ENCODE results near the gene TLE1.
"Not testable (repeated sequence)": the region's sequence is repeated elsewhere in the genome, so short reads cannot be mapped to it uniquely, and the experiment has no call there.

The TLE1 gene

GRCh38 chr9:81653240-81653639, 36.1 kb downstream of the TLE1 start:
- no peak overlapping the region for H3K27ac ChIP-seq (ENCODE audit: low read depth, low read length)
- H3K79me2 ChIP-seq (ENCODE audit: control insufficient read depth, insufficient read depth, low read length, unreplicated experiment), result peaks cover 3% of the 10 kb centered on the region
- peaks cover 6% of the 10 kb centered on the region; the same call in 1 of the 2 replicates for H3K36me3 ChIP-seq (ENCODE audit: insufficient read depth, low read length)
- peaks cover 28% of the 10 kb centered on the region for H3K4me1 ChIP-seq (ENCODE audit: control insufficient read depth, insufficient read depth, low read length, unreplicated experiment)
- no peak overlapping the region for H3K4me3 ChIP-seq (ENCODE audit: low read depth, low read length)
- no peak overlapping the region for H2AFZ ChIP-seq (ENCODE audit: low read length, unreplicated experiment)
- no peaks in the 10 kb centered on the region for H3K27me3 ChIP-seq (ENCODE audit: insufficient read depth, low read length)

DNA sequence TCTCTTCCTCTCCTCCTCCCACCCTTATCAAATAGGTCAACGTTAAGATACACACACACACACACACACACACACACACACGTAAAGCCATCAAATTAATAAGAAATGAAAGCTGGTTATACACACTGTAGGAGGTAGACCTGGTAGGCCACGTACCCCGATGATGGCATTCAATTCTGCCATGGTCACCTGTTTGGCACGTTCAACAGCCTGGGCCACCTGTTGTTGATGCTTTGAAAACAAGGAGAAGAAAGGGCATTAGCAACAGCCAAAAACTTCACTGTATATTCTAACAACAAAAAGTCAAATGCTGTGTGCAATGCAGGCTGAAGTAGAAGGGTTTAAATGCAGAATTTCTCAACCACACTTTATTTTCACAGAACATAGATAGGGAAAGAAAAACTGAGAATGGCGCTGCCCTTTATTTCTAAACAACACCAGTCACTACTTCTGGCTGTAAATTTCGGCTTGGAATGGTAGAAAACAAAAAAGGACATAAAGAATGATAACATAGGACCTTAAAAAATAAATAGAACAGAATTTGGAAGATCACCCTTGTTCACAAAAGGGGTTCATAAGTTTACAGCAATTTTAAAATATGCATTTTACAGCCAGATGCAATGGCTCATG, 37.2 kb downstream of the TLE1 start:
- Histone ChIP-seq H2AFZ (ENCODE audit: low read length, unreplicated experiment) (no peak overlapping the region), H3K4me1 (ENCODE audit: control insufficient read depth, insufficient read depth, low read length, unreplicated experiment) (peaks cover 28% of the 10 kb centered on the region), H3K27ac (ENCODE audit: low read depth, low read length) (no peak overlapping the region), H3K27me3 (ENCODE audit: insufficient read depth, low read length) (no peaks in the 10 kb centered on the region), H3K4me3 (ENCODE audit: low read depth, low read length) (no peak overlapping the region), H3K36me3 (ENCODE audit: insufficient read depth, low read length) (peaks cover 6% of the 10 kb centered on the region; the same call in 1 of the 2 replicates), H3K79me2 (ENCODE audit: control insufficient read depth, insufficient read depth, low read length, unreplicated experiment) (peaks cover 3% of the 10 kb centered on the region)

DNA sequence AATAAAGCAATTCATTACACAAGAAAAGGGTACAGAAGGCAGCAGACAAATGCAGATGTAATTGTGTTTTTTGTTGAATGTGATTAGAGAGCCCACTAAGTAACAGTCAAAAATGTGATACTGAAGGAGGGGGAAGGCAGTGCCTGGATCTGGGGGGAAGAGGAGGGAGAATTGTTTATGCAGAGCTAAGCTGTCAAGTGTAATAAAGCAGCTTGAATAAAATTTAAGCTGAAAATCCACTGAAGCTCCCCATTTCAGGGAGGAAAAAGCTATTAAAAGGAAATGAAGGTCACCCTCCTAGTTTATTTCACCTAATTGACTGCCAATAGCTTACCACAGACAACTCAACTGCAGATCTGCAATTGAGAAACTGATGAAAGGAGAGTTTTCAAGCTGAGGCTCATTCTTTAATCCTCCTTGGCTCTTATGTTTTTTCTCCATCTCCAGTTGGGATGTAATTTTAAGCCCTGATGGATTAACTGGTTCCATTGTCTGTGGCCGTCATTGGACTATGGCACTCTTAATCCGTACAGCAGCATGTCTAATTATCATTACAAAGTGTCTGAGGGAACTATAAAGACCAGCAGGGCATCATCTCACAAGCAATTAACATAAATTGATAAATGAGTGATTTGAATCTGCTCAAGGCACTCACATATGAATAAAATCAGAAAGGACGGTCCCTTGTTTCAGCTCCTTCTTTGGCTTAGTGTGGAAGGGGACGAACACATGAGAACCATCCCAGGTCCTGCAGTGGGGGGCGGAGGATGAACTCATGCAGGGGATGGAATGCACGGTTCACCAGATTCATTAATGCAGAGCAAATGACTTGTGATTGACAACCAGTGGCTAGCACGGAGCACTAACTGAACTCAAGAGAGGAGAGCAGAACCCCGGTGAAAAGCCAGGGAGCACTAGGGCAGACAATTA, 38.5 kb downstream of the TLE1 start:
- peaks cover 6% of the 10 kb centered on the region; the same call in 1 of the 2 replicates for H3K36me3 ChIP-seq (ENCODE audit: insufficient read depth, low read length)
- no peak overlapping the region for H2AFZ ChIP-seq (ENCODE audit: low read length, unreplicated experiment)
- H3K27ac ChIP-seq (ENCODE audit: low read depth, low read length), result no peak overlapping the region
- peaks cover 3% of the 10 kb centered on the region for H3K79me2 ChIP-seq (ENCODE audit: control insufficient read depth, insufficient read depth, low read length, unreplicated experiment)
- no peak overlapping the region for H3K4me3 ChIP-seq (ENCODE audit: low read depth, low read length)
- H3K4me1 ChIP-seq (ENCODE audit: control insufficient read depth, insufficient read depth, low read length, unreplicated experiment), result peaks cover 18% of the 10 kb centered on the region
- H3K27me3 ChIP-seq (ENCODE audit: insufficient read depth, low read length), result no peaks in the 10 kb centered on the region

GRCh38 chr9:81649475-81650240, 39.7 kb downstream of the TLE1 start:
- H3K27ac ChIP-seq (ENCODE audit: low read depth, low read length), result no peak overlapping the region
- H3K27me3 ChIP-seq (ENCODE audit: insufficient read depth, low read length), result no peaks in the 10 kb centered on the region
- H3K4me3 ChIP-seq (ENCODE audit: low read depth, low read length), result no peak overlapping the region
- peaks cover 12% of the 10 kb centered on the region for H3K4me1 ChIP-seq (ENCODE audit: control insufficient read depth, insufficient read depth, low read length, unreplicated experiment)
- peaks cover 1% of the 10 kb centered on the region for H3K79me2 ChIP-seq (ENCODE audit: control insufficient read depth, insufficient read depth, low read length, unreplicated experiment)
- peaks cover 6% of the 10 kb centered on the region; the same call in 1 of the 2 replicates for H3K36me3 ChIP-seq (ENCODE audit: insufficient read depth, low read length)
- no peak overlapping the region for H2AFZ ChIP-seq (ENCODE audit: low read length, unreplicated experiment)

DNA sequence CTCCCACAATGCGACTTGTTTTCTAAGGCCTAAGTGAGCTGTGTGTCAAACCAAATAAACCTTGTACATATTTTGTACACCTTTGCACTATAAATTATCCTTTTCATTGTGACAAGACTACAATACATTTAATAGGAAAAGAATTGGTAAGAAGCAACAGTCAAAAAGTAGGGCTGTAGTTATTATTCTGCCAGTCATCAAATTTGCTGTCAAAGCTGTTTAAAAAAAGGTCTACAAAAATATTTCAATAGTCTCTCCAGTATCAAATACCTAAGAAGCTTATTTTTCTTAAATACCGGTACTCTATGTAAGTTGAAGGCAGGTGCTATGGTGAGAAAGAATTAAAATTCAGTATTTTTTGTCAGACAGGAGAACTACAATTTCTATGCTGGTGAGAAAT, 40.5 kb downstream of the TLE1 start:
- H3K4me3 ChIP-seq (ENCODE audit: low read depth, low read length), result no peak overlapping the region
- H3K4me1 ChIP-seq (ENCODE audit: control insufficient read depth, insufficient read depth, low read length, unreplicated experiment), result peaks cover 12% of the 10 kb centered on the region
- H3K36me3 ChIP-seq (ENCODE audit: insufficient read depth, low read length), result peaks cover 6% of the 10 kb centered on the region; the same call in 1 of the 2 replicates
- H3K27me3 ChIP-seq (ENCODE audit: insufficient read depth, low read length), result no peaks in the 10 kb centered on the region
- no peak overlapping the region for H2AFZ ChIP-seq (ENCODE audit: low read length, unreplicated experiment)
- no peak overlapping the region for H3K27ac ChIP-seq (ENCODE audit: low read depth, low read length)
- H3K79me2 ChIP-seq (ENCODE audit: control insufficient read depth, insufficient read depth, low read length, unreplicated experiment), result no peaks in the 10 kb centered on the region

DNA sequence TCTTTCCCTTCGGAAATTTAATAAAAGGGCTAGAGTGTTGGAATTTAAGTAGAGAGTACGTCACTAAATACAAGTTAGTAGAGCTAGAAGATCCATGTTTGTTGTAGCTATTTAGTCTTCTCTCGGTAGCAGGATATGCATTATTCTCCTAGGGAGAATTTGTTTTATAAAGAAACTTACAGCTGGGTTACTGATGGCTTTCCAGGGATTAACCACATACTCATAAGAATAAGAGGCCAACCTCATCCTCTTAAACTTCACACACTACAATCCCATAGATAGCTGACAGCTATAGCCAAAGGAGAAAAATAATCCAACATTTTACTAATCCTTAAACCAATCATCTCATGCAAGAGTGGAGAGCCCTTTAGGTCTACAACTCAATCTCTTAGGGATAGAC, 43.0 kb downstream of the TLE1 start:
- Histone ChIP-seq H3K36me3 (ENCODE audit: insufficient read depth, low read length) (0 out of 2 replicates have a peak, but pooled peaks cover 6% of the 10 kb centered on the region), H3K79me2 (ENCODE audit: control insufficient read depth, insufficient read depth, low read length, unreplicated experiment) (no peaks in the 10 kb centered on the region), H3K27ac (ENCODE audit: low read depth, low read length) (no peak overlapping the region), H3K4me1 (ENCODE audit: control insufficient read depth, insufficient read depth, low read length, unreplicated experiment) (no peaks in the 10 kb centered on the region), H3K4me3 (ENCODE audit: low read depth, low read length) (no peak overlapping the region), H3K27me3 (ENCODE audit: insufficient read depth, low read length) (no peaks in the 10 kb centered on the region), H2AFZ (ENCODE audit: low read length, unreplicated experiment) (no peak overlapping the region)

DNA sequence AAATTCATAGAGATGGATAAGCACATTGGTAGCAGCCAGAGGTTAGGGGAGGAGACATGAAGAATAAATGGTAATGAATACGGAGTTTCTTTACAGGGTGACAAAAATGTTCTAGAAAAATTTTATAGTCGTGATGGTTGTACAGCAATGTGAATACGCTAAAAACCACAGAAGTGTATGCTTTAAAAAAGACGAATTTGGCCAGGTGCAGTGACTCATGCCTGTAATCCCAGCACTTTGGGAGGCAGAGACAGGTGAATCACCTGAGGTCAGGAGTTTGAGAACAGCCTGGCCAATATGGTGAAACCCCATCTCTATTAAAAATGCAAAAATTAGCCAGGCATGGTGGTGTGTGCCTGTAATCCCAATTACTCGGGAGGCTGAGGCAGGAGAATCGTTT, 44.8 kb downstream of the TLE1 start:
- H3K4me3 ChIP-seq (ENCODE audit: low read depth, low read length); H3K27ac ChIP-seq (ENCODE audit: low read depth, low read length); H3K36me3 ChIP-seq (ENCODE audit: insufficient read depth, low read length); H3K79me2 ChIP-seq (ENCODE audit: control insufficient read depth, insufficient read depth, low read length, unreplicated experiment); H3K4me1 ChIP-seq (ENCODE audit: control insufficient read depth, insufficient read depth, low read length, unreplicated experiment); H3K27me3 ChIP-seq (ENCODE audit: insufficient read depth, low read length); H2AFZ ChIP-seq (ENCODE audit: low read length, unreplicated experiment): not testable (repeated sequence)

DNA sequence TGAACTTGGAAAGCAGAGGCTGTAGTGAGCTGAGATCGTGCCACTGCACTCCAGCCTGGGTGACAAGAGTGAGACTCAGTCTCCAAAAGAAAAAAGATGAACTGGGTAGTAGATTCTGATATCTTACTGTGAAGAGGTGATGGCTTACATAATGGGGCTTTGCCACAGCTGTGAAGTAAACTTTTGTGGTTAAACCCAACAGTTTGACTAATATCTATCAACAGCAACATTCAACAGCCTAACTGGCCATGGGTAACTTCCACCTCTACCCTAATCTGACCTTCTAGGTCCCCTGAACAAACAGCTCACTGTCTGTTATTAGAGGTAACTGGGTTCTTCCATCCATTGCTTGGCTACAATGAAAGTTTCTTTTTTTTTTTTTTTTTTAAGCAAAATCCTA, 52.1 kb downstream of the TLE1 start:
- Histone ChIP-seq H3K4me1 (ENCODE audit: control insufficient read depth, insufficient read depth, low read length, unreplicated experiment) (peaks cover 3% of the 10 kb centered on the region), H3K79me2 (ENCODE audit: control insufficient read depth, insufficient read depth, low read length, unreplicated experiment) (no peaks in the 10 kb centered on the region), H3K36me3 (ENCODE audit: insufficient read depth, low read length) (peaks cover 3% of the 10 kb centered on the region; the same call in 1 of the 2 replicates), H3K27ac (ENCODE audit: low read depth, low read length) (no peak overlapping the region), H3K27me3 (ENCODE audit: insufficient read depth, low read length) (no peaks in the 10 kb centered on the region), H3K4me3 (ENCODE audit: low read depth, low read length) (no peak overlapping the region), H2AFZ (ENCODE audit: low read length, unreplicated experiment) (no peak overlapping the region)

- Histone ChIP-seq H3K27ac (ENCODE audit: low read depth, low read length) (no peak overlapping the region), H2AFZ (ENCODE audit: low read length, unreplicated experiment) (no peak overlapping the region), H3K4me3 (ENCODE audit: low read depth, low read length) (no peak overlapping the region), H3K36me3 (ENCODE audit: insufficient read depth, low read length) (peaks cover 3% of the 10 kb centered on the region; the same call in 1 of the 2 replicates), H3K79me2 (ENCODE audit: control insufficient read depth, insufficient read depth, low read length, unreplicated experiment) (no peaks in the 10 kb centered on the region), H3K4me1 (ENCODE audit: control insufficient read depth, insufficient read depth, low read length, unreplicated experiment) (peaks cover 3% of the 10 kb centered on the region), H3K27me3 (ENCODE audit: insufficient read depth, low read length) (no peaks in the 10 kb centered on the region)
These were observed 53.1 kb downstream of the TLE1 start for GRCh38 chr9:81636255-81636599.

- Histone ChIP-seq H3K27ac (ENCODE audit: low read depth, low read length) (no peak overlapping the region), H3K27me3 (ENCODE audit: insufficient read depth, low read length) (no peaks in the 10 kb centered on the region), H3K79me2 (ENCODE audit: control insufficient read depth, insufficient read depth, low read length, unreplicated experiment) (no peaks in the 10 kb centered on the region), H3K4me1 (ENCODE audit: control insufficient read depth, insufficient read depth, low read length, unreplicated experiment) (peaks cover 3% of the 10 kb centered on the region), H3K4me3 (ENCODE audit: low read depth, low read length) (no peak overlapping the region), H2AFZ (ENCODE audit: low read length, unreplicated experiment) (no peak overlapping the region), H3K36me3 (ENCODE audit: insufficient read depth, low read length) (peaks cover 3% of the 10 kb centered on the region; the same call in 1 of the 2 replicates)
These were observed 53.7 kb downstream of the TLE1 start for GRCh38 chr9:81635521-81636254.

Data from ACC112 (cell line).